HL-60 (cell line): ENCODE data around the gene KCND2.

Experiments
- DNase-seq, 2 experiments: peaks; one replicate each; pipeline ENCODE4 v3.0.0-alpha.2; 2010 to 2020; ENCODE audit warnings: low read depth in 1 of 2, low spot score in 1 of 2
- H3K27ac ChIP-seq: fragments of 250-450 bp; sonication (Bioruptor Pico); replicated peaks from 2 replicates; pipeline ENCODE4 v1.5.1; 2020; ENCODE audit warnings: mild to moderate bottlenecking, moderate library complexity
- H3K27me3 ChIP-seq: fragments of 250-450 bp; sonication (Bioruptor Pico); 2 replicates; pipeline ENCODE4 v1.5.1; 2021; ENCODE audit warnings: mild to moderate bottlenecking, moderate library complexity; ENCODE audit not compliant: insufficient read depth, poor library complexity, severe bottlenecking
- H3K4me3 ChIP-seq: replicated peaks from 2 replicates; pipeline ENCODE4 v1.5.1; 2011; ENCODE audit warnings: mild to moderate bottlenecking, control low read depth, low read length; ENCODE audit not compliant: insufficient read depth
- GABPA ChIP-seq: IDR thresholded peaks from 2 replicates; pipeline ENCODE4 v1.6.1; 2012; ENCODE audit warnings: low read depth
- POLR2AphosphoS5 ChIP-seq: IDR thresholded peaks from 2 replicates; pipeline ENCODE4 v1.6.1; 2012; ENCODE audit warnings: low read depth
- SPI1 ChIP-seq: IDR thresholded peaks from 2 replicates; pipeline ENCODE4 v1.6.1; 2012; ENCODE audit warnings: low read depth, mild to moderate bottlenecking, borderline replicate concordance
- TF ChIP-seq, protein P1 (sequence below): IDR thresholded peaks from one replicate; pipeline ENCODE4 v1.5.1; 2011; ENCODE audit warnings: low read length, control low read depth, inconsistent platforms; ENCODE audit not compliant: insufficient read depth
- TF ChIP-seq, protein P2 (sequence below): IDR thresholded peaks from 2 replicates; pipeline ENCODE4 v1.6.1; 2012; ENCODE audit warnings: low read depth; ENCODE audit not compliant: insufficient replicate concordance

The KCND2 gene

DNA sequence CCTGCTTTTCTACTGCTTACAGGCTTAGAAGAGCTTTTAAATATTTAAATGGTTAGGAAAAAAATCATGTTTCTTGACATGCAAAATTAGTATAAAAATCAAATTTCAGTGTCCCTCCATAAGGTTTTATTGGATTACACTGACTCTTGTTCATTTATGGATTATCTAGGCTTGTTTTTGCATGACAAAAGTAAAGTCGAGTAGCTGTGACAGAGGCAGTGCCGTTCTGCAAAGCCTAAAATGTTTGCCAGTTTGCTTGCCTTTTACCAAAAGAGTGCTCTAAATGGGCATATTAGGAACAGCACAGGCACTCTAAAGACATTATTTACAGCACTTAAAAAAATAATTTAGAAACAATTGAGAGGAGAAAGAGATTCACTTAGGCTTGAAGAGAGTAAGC, 445.4 kb downstream of the KCND2 start:
- no peaks in the 10 kb centered on the region for H3K27me3 ChIP-seq
- no peak overlapping the region for H3K27ac ChIP-seq
- H3K4me3 ChIP-seq: no peak overlapping the region
- TF ChIP-seq SPI1: no peak
- TF ChIP-seq, protein P1, sequence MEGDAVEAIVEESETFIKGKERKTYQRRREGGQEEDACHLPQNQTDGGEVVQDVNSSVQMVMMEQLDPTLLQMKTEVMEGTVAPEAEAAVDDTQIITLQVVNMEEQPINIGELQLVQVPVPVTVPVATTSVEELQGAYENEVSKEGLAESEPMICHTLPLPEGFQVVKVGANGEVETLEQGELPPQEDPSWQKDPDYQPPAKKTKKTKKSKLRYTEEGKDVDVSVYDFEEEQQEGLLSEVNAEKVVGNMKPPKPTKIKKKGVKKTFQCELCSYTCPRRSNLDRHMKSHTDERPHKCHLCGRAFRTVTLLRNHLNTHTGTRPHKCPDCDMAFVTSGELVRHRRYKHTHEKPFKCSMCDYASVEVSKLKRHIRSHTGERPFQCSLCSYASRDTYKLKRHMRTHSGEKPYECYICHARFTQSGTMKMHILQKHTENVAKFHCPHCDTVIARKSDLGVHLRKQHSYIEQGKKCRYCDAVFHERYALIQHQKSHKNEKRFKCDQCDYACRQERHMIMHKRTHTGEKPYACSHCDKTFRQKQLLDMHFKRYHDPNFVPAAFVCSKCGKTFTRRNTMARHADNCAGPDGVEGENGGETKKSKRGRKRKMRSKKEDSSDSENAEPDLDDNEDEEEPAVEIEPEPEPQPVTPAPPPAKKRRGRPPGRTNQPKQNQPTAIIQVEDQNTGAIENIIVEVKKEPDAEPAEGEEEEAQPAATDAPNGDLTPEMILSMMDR: no peak
- TF ChIP-seq, protein P2, sequence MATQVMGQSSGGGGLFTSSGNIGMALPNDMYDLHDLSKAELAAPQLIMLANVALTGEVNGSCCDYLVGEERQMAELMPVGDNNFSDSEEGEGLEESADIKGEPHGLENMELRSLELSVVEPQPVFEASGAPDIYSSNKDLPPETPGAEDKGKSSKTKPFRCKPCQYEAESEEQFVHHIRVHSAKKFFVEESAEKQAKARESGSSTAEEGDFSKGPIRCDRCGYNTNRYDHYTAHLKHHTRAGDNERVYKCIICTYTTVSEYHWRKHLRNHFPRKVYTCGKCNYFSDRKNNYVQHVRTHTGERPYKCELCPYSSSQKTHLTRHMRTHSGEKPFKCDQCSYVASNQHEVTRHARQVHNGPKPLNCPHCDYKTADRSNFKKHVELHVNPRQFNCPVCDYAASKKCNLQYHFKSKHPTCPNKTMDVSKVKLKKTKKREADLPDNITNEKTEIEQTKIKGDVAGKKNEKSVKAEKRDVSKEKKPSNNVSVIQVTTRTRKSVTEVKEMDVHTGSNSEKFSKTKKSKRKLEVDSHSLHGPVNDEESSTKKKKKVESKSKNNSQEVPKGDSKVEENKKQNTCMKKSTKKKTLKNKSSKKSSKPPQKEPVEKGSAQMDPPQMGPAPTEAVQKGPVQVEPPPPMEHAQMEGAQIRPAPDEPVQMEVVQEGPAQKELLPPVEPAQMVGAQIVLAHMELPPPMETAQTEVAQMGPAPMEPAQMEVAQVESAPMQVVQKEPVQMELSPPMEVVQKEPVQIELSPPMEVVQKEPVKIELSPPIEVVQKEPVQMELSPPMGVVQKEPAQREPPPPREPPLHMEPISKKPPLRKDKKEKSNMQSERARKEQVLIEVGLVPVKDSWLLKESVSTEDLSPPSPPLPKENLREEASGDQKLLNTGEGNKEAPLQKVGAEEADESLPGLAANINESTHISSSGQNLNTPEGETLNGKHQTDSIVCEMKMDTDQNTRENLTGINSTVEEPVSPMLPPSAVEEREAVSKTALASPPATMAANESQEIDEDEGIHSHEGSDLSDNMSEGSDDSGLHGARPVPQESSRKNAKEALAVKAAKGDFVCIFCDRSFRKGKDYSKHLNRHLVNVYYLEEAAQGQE: no peak
- TF ChIP-seq POLR2AphosphoS5: no peak
- TF ChIP-seq GABPA: no peak
- DNase-seq: no peak

DNA sequence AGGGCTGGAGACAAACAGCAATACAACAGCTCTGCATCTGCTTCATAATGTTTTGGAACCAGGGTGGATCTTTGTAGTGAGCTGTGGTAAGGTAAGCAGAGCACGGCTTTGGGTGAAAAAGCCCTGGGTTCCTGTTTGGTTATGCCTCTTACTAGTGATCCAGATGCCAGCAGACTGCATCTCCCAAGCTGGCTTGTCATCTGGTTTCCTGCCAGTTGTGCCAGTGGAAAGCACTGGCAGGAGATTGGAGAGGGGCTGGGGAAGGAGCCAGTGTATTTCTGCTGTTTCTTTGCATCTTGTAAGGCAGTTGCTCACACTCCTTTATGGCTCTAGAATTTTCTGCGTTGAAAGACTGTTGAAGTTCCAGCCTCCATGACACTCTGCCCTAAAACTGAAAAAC, 447.3 kb downstream of the KCND2 start:
- TF ChIP-seq, protein P2: no peak
- Histone ChIP-seq H3K27me3 (no peaks in the 10 kb centered on the region), H3K27ac (no peak overlapping the region), H3K4me3 (no peak overlapping the region)
- DNase-seq: no peak

DNA sequence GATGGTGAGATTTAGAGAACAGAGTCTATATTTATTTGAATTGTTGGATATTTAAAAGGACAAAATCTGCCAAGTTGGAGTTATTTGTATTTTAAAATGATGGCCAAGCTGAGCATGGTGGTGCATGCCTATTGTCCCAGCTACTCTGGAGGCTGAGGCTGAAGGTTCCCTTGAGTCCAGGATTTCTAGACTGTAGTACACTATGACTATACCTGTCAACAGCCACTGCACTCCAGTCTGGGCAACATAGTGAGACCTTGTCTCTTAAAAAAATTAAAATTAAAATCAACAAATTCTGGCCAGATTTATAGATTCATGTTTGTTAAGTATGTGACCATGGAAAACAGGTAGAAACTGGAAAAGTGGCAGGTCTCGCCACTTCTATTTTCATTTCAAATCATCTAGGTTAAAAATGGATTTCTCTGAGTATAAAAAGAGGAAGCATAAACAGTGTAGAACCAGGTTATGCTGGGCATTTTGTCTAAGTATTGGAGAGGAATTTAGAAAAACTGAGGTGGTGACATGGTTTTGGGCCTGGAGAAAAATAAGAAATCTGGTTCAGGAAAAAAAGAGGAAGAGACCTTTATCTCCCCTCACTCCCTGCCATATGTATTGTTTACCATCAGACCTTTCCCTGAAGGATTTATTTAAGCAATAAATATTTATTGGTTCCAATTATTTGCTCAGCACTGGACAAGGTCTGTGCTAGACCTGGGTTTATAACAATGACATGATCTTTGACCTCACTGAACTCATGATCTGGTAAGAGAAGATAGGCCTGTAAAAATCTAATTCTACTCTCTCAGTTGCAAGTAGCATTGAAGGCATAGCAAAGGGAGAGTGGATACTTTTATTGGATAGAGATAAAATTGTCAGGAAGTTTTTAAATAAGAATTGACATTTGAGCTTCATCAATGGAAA, 450.8 kb downstream of the KCND2 start:
- TF ChIP-seq POLR2AphosphoS5 (no peak), GABPA (no peak), SPI1 (no peak)
- TF ChIP-seq, protein P2: no peak
- TF ChIP-seq, protein P1: no peak
- no peaks in the 10 kb centered on the region for H3K27me3 ChIP-seq
- DNase-seq: no peak
- H3K4me3 ChIP-seq: no peak overlapping the region
- H3K27ac ChIP-seq: no peak overlapping the region
